Measurements from ENCODE around the gene TSPYL1.

- TF ChIP-seq CTCF (IDR thresholded peaks at IDR 0.05) = no peak
- no peak for TF ChIP-seq POLR2A (IDR thresholded peaks at IDR 0.05)
- no peak for TF ChIP-seq POLR2AphosphoS5 (IDR thresholded peaks at IDR 0.05)
These were observed 33.5 kb upstream of the TSPYL1 start for GRCh38 chr6:116313101-116313776.

All from breast epithelium (tissue), 3 donors.